ENCODE results near the gene SMIM35.

SMIM35 gene

DNA sequence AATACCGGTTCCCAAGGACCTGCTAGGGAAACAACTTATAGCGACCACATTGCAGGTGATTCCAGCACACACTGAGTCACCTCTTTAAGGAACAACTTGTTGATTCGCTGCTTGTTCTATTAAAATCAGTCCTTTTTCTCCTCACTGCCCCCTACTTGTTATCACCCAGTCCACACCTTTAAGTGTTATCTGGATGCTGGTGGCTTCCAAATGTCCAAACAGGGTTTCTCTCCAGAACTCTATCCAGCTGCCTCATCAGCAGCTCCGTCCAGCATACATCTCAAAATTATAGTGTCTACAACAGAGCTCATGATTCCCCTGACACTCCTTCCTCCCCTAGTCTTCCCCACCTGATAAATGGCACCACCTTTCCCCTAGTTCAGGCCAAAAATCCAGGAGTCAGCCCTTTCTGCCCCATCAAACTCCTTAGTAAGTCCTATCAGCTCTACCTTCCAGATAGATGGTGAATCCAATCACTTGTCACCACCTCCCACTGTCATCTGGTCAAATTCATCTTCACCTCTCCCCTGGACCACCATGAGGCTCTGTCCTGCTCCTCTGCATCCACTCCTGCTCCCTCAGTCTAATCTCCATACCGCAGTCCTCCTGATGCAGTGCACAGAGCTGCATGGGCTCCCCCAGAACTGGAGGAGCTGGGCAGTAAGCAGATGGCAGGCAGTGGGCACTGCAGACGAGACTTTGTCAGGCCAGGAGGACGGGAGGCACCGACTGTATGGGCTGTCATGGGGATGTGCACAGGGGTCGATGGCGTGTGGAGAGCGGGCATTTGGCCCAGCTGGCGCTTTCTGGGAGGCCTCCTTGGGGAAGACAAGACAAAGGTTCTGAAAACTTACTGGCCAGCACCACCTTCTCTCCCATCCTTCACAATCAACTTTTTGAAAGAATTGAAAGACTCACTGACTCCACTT, 81.3 kb downstream of the SMIM35 start:
- no peak for DNase-seq
- no peak overlapping the region for H3K27ac Mint-ChIP-seq
- TF ChIP-seq, protein P1, sequence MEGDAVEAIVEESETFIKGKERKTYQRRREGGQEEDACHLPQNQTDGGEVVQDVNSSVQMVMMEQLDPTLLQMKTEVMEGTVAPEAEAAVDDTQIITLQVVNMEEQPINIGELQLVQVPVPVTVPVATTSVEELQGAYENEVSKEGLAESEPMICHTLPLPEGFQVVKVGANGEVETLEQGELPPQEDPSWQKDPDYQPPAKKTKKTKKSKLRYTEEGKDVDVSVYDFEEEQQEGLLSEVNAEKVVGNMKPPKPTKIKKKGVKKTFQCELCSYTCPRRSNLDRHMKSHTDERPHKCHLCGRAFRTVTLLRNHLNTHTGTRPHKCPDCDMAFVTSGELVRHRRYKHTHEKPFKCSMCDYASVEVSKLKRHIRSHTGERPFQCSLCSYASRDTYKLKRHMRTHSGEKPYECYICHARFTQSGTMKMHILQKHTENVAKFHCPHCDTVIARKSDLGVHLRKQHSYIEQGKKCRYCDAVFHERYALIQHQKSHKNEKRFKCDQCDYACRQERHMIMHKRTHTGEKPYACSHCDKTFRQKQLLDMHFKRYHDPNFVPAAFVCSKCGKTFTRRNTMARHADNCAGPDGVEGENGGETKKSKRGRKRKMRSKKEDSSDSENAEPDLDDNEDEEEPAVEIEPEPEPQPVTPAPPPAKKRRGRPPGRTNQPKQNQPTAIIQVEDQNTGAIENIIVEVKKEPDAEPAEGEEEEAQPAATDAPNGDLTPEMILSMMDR (IDR thresholded peaks at IDR 0.05), result no peak
- peaks cover 21% of the 10 kb centered on the region for H3K4me1 Mint-ChIP-seq
- H3K9me3 Mint-ChIP-seq, result peaks cover 4% of the 10 kb centered on the region
- H3K4me3 Mint-ChIP-seq, result no peak overlapping the region
- H3K27me3 Mint-ChIP-seq (ENCODE audit: low read depth, poor library complexity), result peaks cover 30% of the 10 kb centered on the region
- no peaks in the 10 kb centered on the region for H3K36me3 Mint-ChIP-seq (ENCODE audit: low read depth)

GRCh38 chr11:118004543-118005223, 82.1 kb downstream of the SMIM35 start:
- peaks cover 16% of the 10 kb centered on the region for H3K4me1 Mint-ChIP-seq
- TF ChIP-seq, protein P1 (IDR thresholded peaks at IDR 0.05), result no peak
- H3K27me3 Mint-ChIP-seq (ENCODE audit: low read depth, poor library complexity), result peaks cover 29% of the 10 kb centered on the region
- no peak overlapping the region for H3K27ac Mint-ChIP-seq
- H3K9me3 Mint-ChIP-seq, result peaks cover 4% of the 10 kb centered on the region
- H3K36me3 Mint-ChIP-seq (ENCODE audit: low read depth), result no peaks in the 10 kb centered on the region
- DNase-seq, result no peak
- no peak overlapping the region for H3K4me3 Mint-ChIP-seq

GRCh38 chr11:118003456-118003855, 83.3 kb downstream of the SMIM35 start:
- H3K9me3 Mint-ChIP-seq, result peaks cover 4% of the 10 kb centered on the region
- H3K4me3 Mint-ChIP-seq, result no peak overlapping the region
- no peak overlapping the region for H3K27ac Mint-ChIP-seq
- H3K36me3 Mint-ChIP-seq (ENCODE audit: low read depth), result no peaks in the 10 kb centered on the region
- no peak for DNase-seq
- H3K4me1 Mint-ChIP-seq, result peaks cover 10% of the 10 kb centered on the region
- TF ChIP-seq, protein P1 (IDR thresholded peaks at IDR 0.05), result no peak
- H3K27me3 Mint-ChIP-seq (ENCODE audit: low read depth, poor library complexity), result peaks cover 26% of the 10 kb centered on the region

- peaks cover 4% of the 10 kb centered on the region for H3K9me3 Mint-ChIP-seq
- H3K27me3 Mint-ChIP-seq (ENCODE audit: low read depth, poor library complexity), result peaks cover 22% of the 10 kb centered on the region
- H3K4me1 Mint-ChIP-seq, result peaks cover 7% of the 10 kb centered on the region
- DNase-seq, result no peak
- H3K36me3 Mint-ChIP-seq (ENCODE audit: low read depth), result no peaks in the 10 kb centered on the region
- TF ChIP-seq, protein P1 (IDR thresholded peaks at IDR 0.05), result no peak
- H3K4me3 Mint-ChIP-seq, result no peak overlapping the region
- H3K27ac Mint-ChIP-seq, result no peak overlapping the region
These were observed 84.0 kb downstream of the SMIM35 start for GRCh38 chr11:118002541-118003423.

GRCh38 chr11:118002010-118002540, 84.7 kb downstream of the SMIM35 start:
- no peak overlapping the region for H3K27ac Mint-ChIP-seq
- DNase-seq, result no peak
- peaks cover 7% of the 10 kb centered on the region for H3K4me1 Mint-ChIP-seq
- no peak overlapping the region for H3K4me3 Mint-ChIP-seq
- peaks cover 4% of the 10 kb centered on the region for H3K9me3 Mint-ChIP-seq
- TF ChIP-seq, protein P1 (IDR thresholded peaks at IDR 0.05), result no peak
- no peaks in the 10 kb centered on the region for H3K36me3 Mint-ChIP-seq (ENCODE audit: low read depth)
- H3K27me3 Mint-ChIP-seq (ENCODE audit: low read depth, poor library complexity), result peaks cover 22% of the 10 kb centered on the region
